ENCODE measurements around the gene COX7A2L. TPM values are rescaled to one million over a fixed set of nuclear protein-coding genes. Genes with fewer than 3 reads are reported as not detected.

COX7A2L gene
- total and polyA plus RNA-seq, 2 of the 8 experiments (the other 6 are each of a cell fraction or from before 2014, with no cell fraction given), result 85.6 to 114 TPM

- no peak for TF ChIP-seq CHD7 (IDR thresholded peaks at IDR 0.05; ENCODE audit: insufficient replicate concordance, low read length)
- TF ChIP-seq TBP (IDR thresholded peaks at IDR 0.05; ENCODE audit: low read depth, low read length), result no peak
- no peak for TF ChIP-seq CBX8 (IDR thresholded peaks at IDR 0.05; ENCODE audit: borderline replicate concordance, low read depth, low read length)
- no peak for TF ChIP-seq FOSL1 (IDR thresholded peaks at IDR 0.05; ENCODE audit: insufficient read depth, low read depth, low read length)
- TF ChIP-seq EGR1 (IDR thresholded peaks at IDR 0.05; ENCODE audit: borderline replicate concordance, low read depth, low read length), result no peak
- TF ChIP-seq ASH2L (IDR thresholded peaks at IDR 0.05; ENCODE audit: low read length), result no peak
- TF ChIP-seq ATF2 (IDR thresholded peaks at IDR 0.05; ENCODE audit: low read length), result no peak
- TF ChIP-seq HDAC6 (IDR thresholded peaks at IDR 0.05; ENCODE audit: low read depth, low read length), result no peak
- TF ChIP-seq POU5F1 (IDR thresholded peaks at IDR 0.05; ENCODE audit: low read depth, low read length), result no peak
These were observed 29.5 kb upstream of the COX7A2L start (continued) for GRCh38 chr2:42390401-42390969.

All from H1 (cell line).